Tibial nerve (tissue), 4 donors: ENCODE results near the gene NEB. TPM values are rescaled to one million over a fixed set of nuclear protein-coding genes. Genes with fewer than 3 reads are reported as not detected.

Experiments
- DNase-seq, 2 donors: peaks; one replicate each; pipeline ENCODE4 v3.0.0-alpha.2; 2019; ENCODE audit warnings: low spot score in 2 of 2
- H3K27ac ChIP-seq, 4 donors: fragments of 200-600 bp; sonication (generic) in 3 of 4; one replicate each; pipeline ENCODE4 v1.5.1; 2017 to 2019; ENCODE audit warnings: mild to moderate bottlenecking in 1 of 4
- H3K27me3 ChIP-seq, 2 donors: fragments of 200-600 bp; sonication (generic) in 1 of 2; one replicate each; pipeline versions ENCODE4 v1.5.1 to v1.6.0; 2017 to 2019
- H3K36me3 ChIP-seq, 3 donors: fragments of 200-600 bp; sonication (generic); one replicate each; pipeline ENCODE4 v1.5.1; 2018 to 2019
- H3K4me1 ChIP-seq, 4 donors: fragments of 200-600 bp; sonication (generic) in 3 of 4; one replicate each; pipeline ENCODE4 v1.5.1; 2017 to 2019
- H3K4me3 ChIP-seq, 4 donors: fragments of 200-600 bp; sonication (generic) in 3 of 4; one replicate each; pipeline ENCODE4 v1.5.1; 2017 to 2019; ENCODE audit warnings: mild to moderate bottlenecking in 1 of 4, moderate library complexity in 1 of 4
- H3K9me3 ChIP-seq, 4 donors: fragments of 200-600 bp; sonication (generic) in 3 of 4; one replicate each; pipeline ENCODE4 v1.5.1; 2017 to 2019
- EP300 ChIP-seq, 2 donors: sonication (generic); formaldehyde crosslinking; IDR thresholded peaks; one replicate each; pipeline ENCODE4 v1.6.1; 2017; ENCODE audit warnings: antibody characterized with exemption in 2 of 2, mild to moderate bottlenecking in 1 of 2
- POLR2A ChIP-seq, 2 donors: fragments of 450-650 bp; IDR thresholded peaks; one replicate each; pipeline ENCODE4 v1.6.1; 2017; ENCODE audit warnings: antibody characterized with exemption in 2 of 2, mild to moderate bottlenecking in 2 of 2, moderate library complexity in 2 of 2
- WGBS, 2 donors: methylation state at CpG; one replicate each; pipeline ENCODE4 v1.1.5; 2018; 5-methylcytosine and 5-hydroxymethylcytosine counted together
- total RNA-seq, 4 donors: library from RNA; depleted of rRNA; stranded (reverse); fragments of >200 nt; gene quantifications; one replicate each; pipeline ENCODE4 v1.1.0, GENCODE V29; 2016
- TF ChIP-seq, protein P1 (sequence below), 5 experiments: fragments of 200-600 bp in 3 of 5; fragments of 450-650 bp in 2 of 5; sonication (generic) in 3 of 5; IDR thresholded peaks; one replicate each; pipeline ENCODE4 v1.5.1; 2016 to 2019; ENCODE audit warnings: antibody characterized with exemption in 5 of 5, mild to moderate bottlenecking in 3 of 5, moderate library complexity in 2 of 5

NEB gene
- total RNA-seq, 4 donors from 2014 or later, result 1.2 to 2.2 (median 1.5) TPM

DNA sequence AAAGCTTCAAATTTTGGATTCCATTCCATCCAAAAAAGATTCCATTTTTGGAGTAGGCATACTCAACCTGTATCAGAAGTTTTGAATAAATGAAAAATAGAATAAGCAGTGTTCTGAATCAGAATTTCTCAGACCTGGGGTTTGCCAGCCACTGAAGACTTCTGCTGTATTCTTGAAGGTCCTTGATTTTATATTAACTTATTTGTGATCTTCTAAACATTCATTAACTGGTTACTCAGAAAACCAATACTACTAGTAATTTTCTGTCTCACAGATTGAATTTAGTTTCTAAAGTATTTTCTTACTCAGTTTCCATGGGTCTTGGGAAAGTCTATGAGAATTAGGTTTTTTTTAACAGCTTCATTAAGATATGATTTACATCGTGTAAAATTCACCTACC is 263.7 kb downstream of the NEB start:
- no peak overlapping the region for H3K4me3 ChIP-seq

DNA sequence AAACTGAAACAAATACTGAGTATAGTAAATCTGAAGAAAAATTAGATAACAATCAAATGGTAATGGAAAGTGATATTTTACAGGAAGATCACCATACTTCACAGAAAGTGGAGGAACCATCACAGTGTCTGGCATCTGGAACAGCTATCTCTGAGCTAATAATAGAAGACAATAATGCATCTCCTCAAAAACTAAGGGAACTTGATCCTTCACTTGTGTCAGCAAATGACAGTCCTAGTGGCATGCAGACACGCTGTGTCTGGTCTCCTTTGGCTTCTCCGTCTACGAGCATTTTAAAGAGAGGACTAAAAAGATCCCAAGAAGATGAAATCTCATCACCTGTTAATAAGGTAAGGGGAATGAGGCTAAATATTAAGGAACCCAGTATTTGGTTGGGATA is 268.5 kb downstream of the NEB start:
- H3K27ac ChIP-seq, result no peak overlapping the region
- H3K27me3 ChIP-seq, result no peaks in the 10 kb centered on the region
- TF ChIP-seq POLR2A (IDR thresholded peaks at IDR 0.05), result no peak
- no peak for TF ChIP-seq EP300 (IDR thresholded peaks at IDR 0.05)
- H3K36me3 ChIP-seq, result peaks cover 0 to 95% (median 10%) of the 10 kb centered on the region in 3 donors
- no peaks in the 10 kb centered on the region for H3K4me1 ChIP-seq
- peaks cover 0 to 4% (median 0%) of the 10 kb centered on the region in 4 donors for H3K9me3 ChIP-seq
- DNase-seq, result no peak
- WGBS, 2 donors, result 95 to 98% methylated on average over 3 of the region's 3 CpGs
- no peak overlapping the region for H3K4me3 ChIP-seq

More for the DNA sequence above, 263.7 kb downstream of the NEB start:
- Histone ChIP-seq H3K36me3 (peaks cover 0 to 98% (median 10%) of the 10 kb centered on the region in 3 donors), H3K4me1 (no peaks in the 10 kb centered on the region), H3K27ac (no peak overlapping the region), H3K27me3 (no peaks in the 10 kb centered on the region), H3K9me3 (peaks cover 0 to 17% (median 0%) of the 10 kb centered on the region in 4 donors)
- no peak for DNase-seq
- 97 to 98% methylated on average over 1 of the region's 1 CpG for WGBS, 2 donors
- no peak for TF ChIP-seq POLR2A (IDR thresholded peaks at IDR 0.05)
- TF ChIP-seq, protein P1, sequence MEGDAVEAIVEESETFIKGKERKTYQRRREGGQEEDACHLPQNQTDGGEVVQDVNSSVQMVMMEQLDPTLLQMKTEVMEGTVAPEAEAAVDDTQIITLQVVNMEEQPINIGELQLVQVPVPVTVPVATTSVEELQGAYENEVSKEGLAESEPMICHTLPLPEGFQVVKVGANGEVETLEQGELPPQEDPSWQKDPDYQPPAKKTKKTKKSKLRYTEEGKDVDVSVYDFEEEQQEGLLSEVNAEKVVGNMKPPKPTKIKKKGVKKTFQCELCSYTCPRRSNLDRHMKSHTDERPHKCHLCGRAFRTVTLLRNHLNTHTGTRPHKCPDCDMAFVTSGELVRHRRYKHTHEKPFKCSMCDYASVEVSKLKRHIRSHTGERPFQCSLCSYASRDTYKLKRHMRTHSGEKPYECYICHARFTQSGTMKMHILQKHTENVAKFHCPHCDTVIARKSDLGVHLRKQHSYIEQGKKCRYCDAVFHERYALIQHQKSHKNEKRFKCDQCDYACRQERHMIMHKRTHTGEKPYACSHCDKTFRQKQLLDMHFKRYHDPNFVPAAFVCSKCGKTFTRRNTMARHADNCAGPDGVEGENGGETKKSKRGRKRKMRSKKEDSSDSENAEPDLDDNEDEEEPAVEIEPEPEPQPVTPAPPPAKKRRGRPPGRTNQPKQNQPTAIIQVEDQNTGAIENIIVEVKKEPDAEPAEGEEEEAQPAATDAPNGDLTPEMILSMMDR (IDR thresholded peaks at IDR 0.05), result no peak
- TF ChIP-seq EP300 (IDR thresholded peaks at IDR 0.05), result no peak

DNA sequence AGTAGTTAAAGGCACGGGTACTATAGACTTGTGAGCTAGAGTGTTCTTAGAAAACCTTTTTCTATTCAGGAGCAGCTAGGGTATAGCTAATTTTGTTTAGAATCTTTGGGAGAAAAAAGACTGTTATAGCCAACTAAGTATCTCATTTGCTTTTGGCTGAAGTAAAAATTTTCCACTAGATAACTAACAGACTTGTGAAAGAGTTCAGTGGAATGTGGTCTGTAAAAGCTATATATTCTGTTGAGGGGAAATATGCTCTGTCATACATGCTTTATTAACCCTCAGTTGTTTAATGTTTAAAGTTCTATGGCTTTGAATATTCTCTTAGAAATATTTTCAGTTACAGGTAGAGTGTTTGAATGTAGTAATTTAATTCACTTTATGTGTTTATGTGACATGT is 274.9 kb downstream of the NEB start:
- DNase-seq, result no peak
- no peaks in the 10 kb centered on the region for H3K27me3 ChIP-seq
- H3K27ac ChIP-seq, result no peak overlapping the region
- 64 to 73% methylated on average over 1 of the region's 1 CpG for WGBS, 2 donors
- no peaks in the 10 kb centered on the region for H3K9me3 ChIP-seq
- H3K36me3 ChIP-seq, result peaks cover 0 to 92% (median 0%) of the 10 kb centered on the region in 3 donors
- H3K4me3 ChIP-seq, result no peak overlapping the region
- no peak for TF ChIP-seq EP300 (IDR thresholded peaks at IDR 0.05)
- no peak for TF ChIP-seq POLR2A (IDR thresholded peaks at IDR 0.05)
- TF ChIP-seq, protein P1 (IDR thresholded peaks at IDR 0.05), result no peak
- H3K4me1 ChIP-seq, result no peaks in the 10 kb centered on the region

DNA sequence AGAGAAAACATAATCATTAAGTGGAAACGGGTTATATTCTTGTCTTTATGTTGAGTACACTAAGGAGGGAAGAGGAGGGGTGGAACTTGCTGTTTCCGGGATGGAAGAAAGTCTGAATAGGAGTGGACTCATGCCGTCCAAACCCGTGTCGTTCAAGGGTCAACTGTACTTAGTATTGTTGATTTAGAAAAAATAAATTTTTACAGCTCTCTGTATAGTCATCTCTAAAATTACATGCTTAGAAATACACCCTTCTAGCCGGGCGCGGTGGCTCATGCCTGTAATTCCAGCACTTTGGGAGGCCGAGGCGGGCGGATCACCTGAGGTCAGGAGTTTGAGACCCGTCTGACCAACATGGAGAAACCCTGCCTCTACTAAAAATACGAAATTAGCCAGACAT is 295.1 kb downstream of the NEB start:
- DNase-seq, result no peak
- H3K4me1 ChIP-seq, result no peaks in the 10 kb centered on the region
- H3K36me3 ChIP-seq, result peaks cover 0 to 86% (median 3%) of the 10 kb centered on the region in 3 donors
- H3K4me3 ChIP-seq, result no peak overlapping the region
- no peak overlapping the region for H3K27ac ChIP-seq
- TF ChIP-seq, protein P1 (IDR thresholded peaks at IDR 0.05), result no peak
- TF ChIP-seq POLR2A (IDR thresholded peaks at IDR 0.05) (no peak), EP300 (IDR thresholded peaks at IDR 0.05) (no peak)
- no peaks in the 10 kb centered on the region for H3K27me3 ChIP-seq
- no peaks in the 10 kb centered on the region for H3K9me3 ChIP-seq
- 84 to 93% methylated on average over 13 of the region's 13 CpGs for WGBS, 2 donors

DNA sequence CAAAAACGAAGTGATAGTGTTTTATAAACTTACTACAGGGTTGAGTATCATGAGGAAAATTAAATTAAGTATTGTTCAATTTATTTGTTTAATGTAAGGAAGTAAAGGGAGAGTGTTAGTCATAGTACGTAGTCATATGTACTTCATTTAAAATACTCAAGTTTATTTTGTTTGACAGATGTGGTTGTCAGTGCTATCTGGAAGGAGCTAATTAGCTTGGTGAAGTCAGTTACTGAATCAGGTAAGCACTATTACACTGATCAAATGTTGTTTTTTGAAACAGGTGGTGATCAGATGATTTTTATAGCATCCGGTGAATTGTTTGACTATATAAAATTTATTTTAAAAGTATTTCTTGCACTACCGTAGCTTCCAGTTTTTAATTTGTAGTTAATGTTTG is 295.8 kb downstream of the NEB start:
- DNase-seq, result no peak
- Histone ChIP-seq H3K27ac (no peak overlapping the region), H3K36me3 (peaks cover 0 to 86% (median 3%) of the 10 kb centered on the region in 3 donors), H3K4me3 (no peak overlapping the region), H3K4me1 (no peaks in the 10 kb centered on the region), H3K27me3 (no peaks in the 10 kb centered on the region), H3K9me3 (no peaks in the 10 kb centered on the region)
- TF ChIP-seq, protein P1 (IDR thresholded peaks at IDR 0.05), result no peak
- TF ChIP-seq EP300 (IDR thresholded peaks at IDR 0.05) (no peak), POLR2A (IDR thresholded peaks at IDR 0.05) (no peak)
- 89 to 91% methylated on average over 4 of the region's 4 CpGs for WGBS, 2 donors

DNA sequence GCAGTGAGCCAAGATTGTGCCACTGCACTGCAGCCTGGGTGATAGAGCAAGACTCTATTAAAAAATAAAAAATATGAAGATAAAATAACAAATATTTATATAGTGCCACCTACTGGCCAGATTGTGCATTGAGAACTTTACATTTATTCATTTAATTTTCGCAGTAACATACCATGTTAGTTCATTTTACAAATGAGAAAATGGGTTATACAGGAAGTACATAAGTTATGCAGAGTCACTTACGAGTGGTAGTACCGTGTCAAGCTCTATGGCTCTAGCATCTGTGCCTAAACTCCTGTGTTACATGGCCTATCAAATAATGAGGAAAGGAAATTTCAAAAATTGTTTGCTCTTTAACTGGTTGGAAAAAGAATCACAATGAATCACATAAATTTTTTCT is 296.6 kb downstream of the NEB start:
- no peak for TF ChIP-seq EP300 (IDR thresholded peaks at IDR 0.05)
- TF ChIP-seq, protein P1 (IDR thresholded peaks at IDR 0.05), result peak; percentile 49 to 85 (median 57)

More for the DNA sequence above, 296.6 kb downstream of the NEB start:
- WGBS, 2 donors, result 43 to 53% methylated on average over 3 of the region's 3 CpGs
- Histone ChIP-seq H3K27me3 (no peaks in the 10 kb centered on the region), H3K36me3 (peaks cover 0 to 88% (median 3%) of the 10 kb centered on the region in 3 donors), H3K4me3 (no peak overlapping the region), H3K4me1 (no peaks in the 10 kb centered on the region), H3K9me3 (no peaks in the 10 kb centered on the region), H3K27ac (no peak overlapping the region)
- peak in 1 of 2 donors; percentile 39 for DNase-seq
